IPS-18c (cell line): ENCODE measurements around the gene BMPR1B.
"Not testable (repeated sequence)": the region's sequence is repeated elsewhere in the genome, so short reads cannot be mapped to it uniquely, and the experiment has no call there.

Source experiments
- H3K4me3 ChIP-seq: 2 replicates; pipeline ENCODE4 v1.7.0; 2013; ENCODE audit warnings: low read depth, mild to moderate bottlenecking, low read length, moderate library complexity; ENCODE audit not compliant: insufficient read depth
- H3K9me3 ChIP-seq: one replicate; pipeline ENCODE4 v1.6.1; 2013; ENCODE audit warnings: mild to moderate bottlenecking, low read length, moderate library complexity; ENCODE audit not compliant: control insufficient read depth, insufficient read depth

The BMPR1B gene

GRCh38 chr4:95105983-95106382 is 348.2 kb downstream of the BMPR1B start:
- H3K9me3 ChIP-seq = no peaks in the 10 kb centered on the region
- H3K4me3 ChIP-seq = no peak overlapping the region

- no peaks in the 10 kb centered on the region for H3K9me3 ChIP-seq
- H3K4me3 ChIP-seq = no peak overlapping the region
Observed at GRCh38 chr4:95106408-95106928, 348.7 kb downstream of the BMPR1B start.

GRCh38 chr4:95107004-95107403 is 349.2 kb downstream of the BMPR1B start:
- H3K4me3 ChIP-seq = no peak overlapping the region
- H3K9me3 ChIP-seq = no peaks in the 10 kb centered on the region

GRCh38 chr4:95107635-95108034 is 349.9 kb downstream of the BMPR1B start:
- Histone ChIP-seq H3K4me3 (no peak overlapping the region), H3K9me3 (no peaks in the 10 kb centered on the region)

GRCh38 chr4:95108883-95109421 is 351.2 kb downstream of the BMPR1B start:
- H3K9me3 ChIP-seq = no peaks in the 10 kb centered on the region
- no peak overlapping the region for H3K4me3 ChIP-seq

GRCh38 chr4:95114521-95114920 is 356.8 kb downstream of the BMPR1B start:
- no peak overlapping the region for H3K4me3 ChIP-seq
- no peaks in the 10 kb centered on the region for H3K9me3 ChIP-seq

- Histone ChIP-seq H3K9me3 (no peaks in the 10 kb centered on the region), H3K4me3 (no peak overlapping the region)
Observed at GRCh38 chr4:95118497-95118896, 360.7 kb downstream of the BMPR1B start.

- no peaks in the 10 kb centered on the region for H3K9me3 ChIP-seq
- H3K4me3 ChIP-seq = no peak overlapping the region
Observed at GRCh38 chr4:95120456-95120855, 362.7 kb downstream of the BMPR1B start.

GRCh38 chr4:95122001-95122400 is 364.2 kb downstream of the BMPR1B start:
- Histone ChIP-seq H3K9me3 (no peaks in the 10 kb centered on the region), H3K4me3 (no peak overlapping the region)

- no peaks in the 10 kb centered on the region for H3K9me3 ChIP-seq
- no peak overlapping the region for H3K4me3 ChIP-seq
Observed at GRCh38 chr4:95124906-95125504, 367.2 kb downstream of the BMPR1B start.

GRCh38 chr4:95129031-95129430 is 371.3 kb downstream of the BMPR1B start:
- peaks cover 2% of the 10 kb centered on the region for H3K9me3 ChIP-seq
- H3K4me3 ChIP-seq = no peak overlapping the region

- Histone ChIP-seq H3K9me3 (peaks cover 2% of the 10 kb centered on the region), H3K4me3 (no peak overlapping the region)
Observed at GRCh38 chr4:95129821-95130311, 372.1 kb downstream of the BMPR1B start.

GRCh38 chr4:95134016-95134415 is 376.3 kb downstream of the BMPR1B start:
- H3K4me3 ChIP-seq = not testable (repeated sequence)

GRCh38 chr4:95139424-95139823 is 381.7 kb downstream of the BMPR1B start:
- H3K9me3 ChIP-seq, H3K4me3 ChIP-seq: not testable (repeated sequence)

More at GRCh38 chr4:95134016-95134415, 376.3 kb downstream of the BMPR1B start:
- not testable (repeated sequence) for H3K9me3 ChIP-seq

- Histone ChIP-seq H3K9me3 (peaks cover 9% of the 10 kb centered on the region), H3K4me3 (no peak overlapping the region)
Observed at GRCh38 chr4:95141361-95141760, 383.6 kb downstream of the BMPR1B start.

- peaks cover 9% of the 10 kb centered on the region for H3K9me3 ChIP-seq
Observed at GRCh38 chr4:95142932-95143331, 385.2 kb downstream of the BMPR1B start.

GRCh38 chr4:95151255-95151654 is 393.5 kb downstream of the BMPR1B start:
- Histone ChIP-seq H3K9me3 (no peaks in the 10 kb centered on the region), H3K4me3 (no peak overlapping the region)

More at GRCh38 chr4:95142932-95143331, 385.2 kb downstream of the BMPR1B start:
- H3K4me3 ChIP-seq = no peak overlapping the region

GRCh38 chr4:95153182-95153581 is 395.4 kb downstream of the BMPR1B start:
- no peak overlapping the region for H3K4me3 ChIP-seq
- H3K9me3 ChIP-seq = no peaks in the 10 kb centered on the region
